Gastroesophageal sphincter (tissue), 3 donors: ENCODE data around the gene FAM181B.

ENCODE experiments used
- CTCF ChIP-seq, 4 experiments: fragments of 200-600 bp in 2 of 4; fragments of 450-650 bp in 2 of 4; sonication (generic) in 1 of 4; IDR thresholded peaks; one replicate each; pipeline ENCODE4 v1.5.1; 2017 to 2019; ENCODE audit warnings: antibody characterized with exemption in 4 of 4, mild to moderate bottlenecking in 2 of 4, moderate library complexity in 2 of 4
- POLR2A ChIP-seq, 2 donors: fragments of 450-650 bp; IDR thresholded peaks; one replicate each; pipeline ENCODE4 v1.6.1; 2017; ENCODE audit warnings: antibody characterized with exemption in 2 of 2, mild to moderate bottlenecking in 2 of 2, moderate library complexity in 1 of 2
- POLR2AphosphoS5 ChIP-seq: sonication (generic); formaldehyde crosslinking; IDR thresholded peaks from one replicate; pipeline ENCODE4 v1.6.1; 2017; ENCODE audit warnings: antibody characterized with exemption

GRCh38 chr11:82734120-82734479 is 436 bp upstream of the FAM181B start:
- TF ChIP-seq POLR2AphosphoS5 (no peak), POLR2A (IDR thresholded peaks at IDR 0.05) (no peak), CTCF (IDR thresholded peaks at IDR 0.05) (no peak)
